Panc1 (cell line): ENCODE data around the gene GNB1. TPM values are rescaled to one million over a fixed set of nuclear protein-coding genes. Genes with fewer than 3 reads are reported as not detected.
A peak's percentile ranks its signal among the peaks of the same experiment; 100 is the strongest.
"Not testable (repeated sequence)": the region's sequence is repeated elsewhere in the genome, so short reads cannot be mapped to it uniquely, and the experiment has no call there.

Experiments
- ATAC-seq: fragments of 200-7000 bp; cut with Tn5 transposase; 2 replicates; pipeline ENCODE4 v1.9.1; 2020; ENCODE audit warnings: mild to moderate bottlenecking, moderate library complexity
- BruUV-seq: library from RNA; stranded (reverse); fragments of 400-500 nt; replicated peaks from 2 replicates; lab custom pipeline; 2021; lab: Mats Ljungman, UMichigan
- CTCF ChIA-PET: fragments of 300-600 bp; sonication (Branson Sonifier 250); formaldehyde crosslinking; loops from one replicate; lab custom pipeline; 2022; ENCODE audit warnings: antibody characterized with exemption; lab: Charles Lee
- POLR2A ChIA-PET: fragments of 300-600 bp; sonication (Branson Sonifier 250); formaldehyde crosslinking; loops from one replicate; lab custom pipeline; 2022; ENCODE audit warnings: antibody characterized with exemption; lab: Charles Lee
- DNase-seq: peaks from one replicate; pipeline ENCODE4 v3.0.0-alpha.2; 2010; ENCODE audit warnings: low read depth, low spot score
- H3K27ac ChIP-seq: 2 replicates; pipeline ENCODE4 v1.5.1; 2011; ENCODE audit warnings: mild to moderate bottlenecking, low read length, inconsistent platforms
- H3K27me3 ChIP-seq: fragments of 200-500 bp; sonication (Bioruptor generic); 2 replicates; pipeline ENCODE4 v1.6.0; 2014; ENCODE audit warnings: low read length, inconsistent platforms; ENCODE audit not compliant: control insufficient read depth, insufficient read depth
- H3K36me3 ChIP-seq: fragments of 200-500 bp; sonication (Bioruptor generic); 2 replicates; pipeline ENCODE4 v1.5.1; 2014; ENCODE audit warnings: inconsistent platforms, mild to moderate bottlenecking, low read length, moderate library complexity; ENCODE audit not compliant: control insufficient read depth, insufficient read depth
- H3K4me1 ChIP-seq: 2 replicates; pipeline ENCODE4 v1.5.1; 2011; ENCODE audit warnings: inconsistent platforms, mild to moderate bottlenecking, low read length, moderate library complexity; ENCODE audit not compliant: control insufficient read depth, insufficient read depth
- H3K4me3 ChIP-seq, 2 experiments: 2 replicates each; pipeline ENCODE4 v1.5.1; 2011 to 2012; ENCODE audit warnings: low read depth in 2 of 2, low read length in 2 of 2, mild to moderate bottlenecking in 2 of 2, inconsistent platforms in 1 of 2, moderate library complexity in 1 of 2
- H3K9me3 ChIP-seq: fragments of 200-500 bp; sonication (Bioruptor generic); 2 replicates; pipeline ENCODE4 v1.5.1; 2014; ENCODE audit warnings: low read depth, mild to moderate bottlenecking, inconsistent platforms, low read length, moderate library complexity; ENCODE audit not compliant: control insufficient read depth, insufficient read depth
- TCF7L2 ChIP-seq: IDR thresholded peaks from 2 replicates; pipeline ENCODE4 v1.6.1; 2011; ENCODE audit warnings: mild to moderate bottlenecking, low read depth, low read length, inconsistent platforms
- in situ Hi-C: cut with HindIII; loops from 2 replicates; pipeline ENCODE4 v1.10.0; 2016; ENCODE audit warnings: low sequenced_read_pairs, low pct_unique_long_range_greater_than_20kb
- intact Hi-C: fragments of 100-400 bp; cut with micrococcal nuclease; formaldehyde crosslinking; loops from one replicate; pipeline ENCODE4 v1.10.0; 2022; ENCODE audit not compliant: unreplicated experiment
- total RNA-seq: library from RNA; stranded (reverse); gene quantifications from one replicate; pipeline ENCODE4 v1.2.1, GENCODE V29; 2021; ENCODE audit not compliant: unreplicated experiment

Gene GNB1
- total RNA-seq, 1 experiment from 2014 or later: 499 TPM

GRCh38 chr1:1745651-1746565 is 145.0 kb downstream of the GNB1 start:
- intact Hi-C loops, H3K27me3 ChIP-seq, H3K4me1 ChIP-seq, CTCF ChIA-PET, H3K36me3 ChIP-seq, POLR2A ChIA-PET, H3K27ac ChIP-seq, H3K9me3 ChIP-seq, DNase-seq, in situ Hi-C loops: not testable (repeated sequence)
- TSS peak; percentile 84 for BruUV-seq
- peak; percentile 88 for ATAC-seq
- peak overlapping the region; percentile 41 to 44 for H3K4me3 ChIP-seq
- TF ChIP-seq TCF7L2: peak; percentile 85

GRCh38 chr1:1742529-1742928 is 148.4 kb downstream of the GNB1 start:
- CTCF ChIA-PET, ATAC-seq, intact Hi-C loops, H3K36me3 ChIP-seq, in situ Hi-C loops, POLR2A ChIA-PET, DNase-seq, H3K27ac ChIP-seq, H3K9me3 ChIP-seq, H3K27me3 ChIP-seq, H3K4me1 ChIP-seq, H3K4me3 ChIP-seq: not testable (repeated sequence)
- BruUV-seq: TSS peak; percentile 25

GRCh38 chr1:1741013-1741412 is 149.9 kb downstream of the GNB1 start:
- in situ Hi-C loops, H3K4me1 ChIP-seq, CTCF ChIA-PET, BruUV-seq, DNase-seq, POLR2A ChIA-PET, H3K27ac ChIP-seq, H3K4me3 ChIP-seq, ATAC-seq, H3K27me3 ChIP-seq, H3K9me3 ChIP-seq, H3K36me3 ChIP-seq, intact Hi-C loops: not testable (repeated sequence)

GRCh38 chr1:1738799-1739337 is 152.0 kb downstream of the GNB1 start:
- in situ Hi-C loops, DNase-seq, intact Hi-C loops, H3K4me1 ChIP-seq, H3K9me3 ChIP-seq, H3K27ac ChIP-seq, H3K27me3 ChIP-seq, CTCF ChIA-PET, BruUV-seq, POLR2A ChIA-PET, H3K36me3 ChIP-seq, H3K4me3 ChIP-seq: not testable (repeated sequence)
- peak; percentile 38 for ATAC-seq

GRCh38 chr1:1737675-1738590 is 153.0 kb downstream of the GNB1 start:
- in situ Hi-C loops, BruUV-seq, H3K36me3 ChIP-seq, H3K4me3 ChIP-seq, intact Hi-C loops, POLR2A ChIA-PET, H3K27me3 ChIP-seq, H3K27ac ChIP-seq, H3K9me3 ChIP-seq, CTCF ChIA-PET, DNase-seq, H3K4me1 ChIP-seq: not testable (repeated sequence)
- ATAC-seq: 0 out of 2 replicates have a peak, but pooled peaks have one; percentile 6
